Upper lobe of left lung (tissue), 4 donors: ENCODE results near the gene FAM53B.

Source experiments
- CTCF ChIP-seq, 6 experiments: fragments of 450-650 bp in 4 of 6; fragments of 200-600 bp in 2 of 6; sonication (generic) in 2 of 6; IDR thresholded peaks; one replicate each; pipeline ENCODE4 v1.5.1; 2016 to 2019; ENCODE audit warnings: antibody characterized with exemption in 6 of 6
- EP300 ChIP-seq, 4 donors: sonication (generic); formaldehyde crosslinking; IDR thresholded peaks; one replicate each; pipeline ENCODE4 v1.5.1; 2017; ENCODE audit warnings: antibody characterized with exemption in 4 of 4, control low read depth in 2 of 4
- POLR2A ChIP-seq, 4 donors: fragments of 450-650 bp; IDR thresholded peaks; one replicate each; pipeline ENCODE4 v1.5.1; 2016 to 2017; ENCODE audit warnings: antibody characterized with exemption in 4 of 4, mild to moderate bottlenecking in 2 of 4
- POLR2AphosphoS5 ChIP-seq, 2 donors: sonication (generic); formaldehyde crosslinking; IDR thresholded peaks; one replicate each; pipeline ENCODE4 v1.5.1; 2017; ENCODE audit warnings: antibody characterized with exemption in 2 of 2

DNA sequence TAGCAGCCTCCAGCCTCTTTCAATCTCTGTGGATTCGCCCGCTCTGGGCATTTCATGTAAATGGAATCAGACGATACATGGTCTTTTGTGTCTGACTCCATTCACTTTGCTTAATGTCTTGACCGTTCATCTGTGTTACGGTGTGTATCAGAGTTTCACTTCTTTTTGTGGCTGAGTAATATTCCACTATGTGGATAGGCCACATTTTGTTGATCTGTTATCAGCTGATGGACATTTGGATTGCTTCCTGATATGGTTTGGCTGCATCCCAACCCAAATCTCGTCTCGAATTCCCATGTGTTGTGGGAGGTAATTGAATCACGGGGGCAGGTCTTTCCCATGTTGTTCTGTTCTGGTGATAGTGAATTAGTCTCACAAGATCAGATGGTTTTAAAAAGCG, 173.5 kb downstream of the FAM53B start:
- TF ChIP-seq CTCF (IDR thresholded peaks at IDR 0.05), result no peak
- no peak for TF ChIP-seq POLR2A (IDR thresholded peaks at IDR 0.05)
- TF ChIP-seq POLR2AphosphoS5 (IDR thresholded peaks at IDR 0.05), result no peak
- TF ChIP-seq EP300 (IDR thresholded peaks at IDR 0.05), result no peak
